AG04450 (cell line): ENCODE results near the gene COLEC11. TPM values are rescaled to one million over a fixed set of nuclear protein-coding genes. Genes with fewer than 3 reads are reported as not detected.

Experiments used
- CTCF ChIA-PET: fragments of 300-600, 350-600 bp; formaldehyde crosslinking; extraction: SDS; loops from one replicate; lab custom pipeline; 2022; ENCODE audit warnings: antibody characterized with exemption, inconsistent platforms; lab: Charles Lee
- POLR2A ChIA-PET: fragments of 350-600 bp; formaldehyde crosslinking; extraction: SDS; loops from one replicate; lab custom pipeline; 2021; ENCODE audit warnings: antibody characterized with exemption, inconsistent platforms; lab: Yijun Ruan, JAX
- DNase-seq: peaks from one replicate; pipeline ENCODE4 v3.0.0-alpha.2; 2011; ENCODE audit warnings: low read depth, low spot score
- H3K27ac ChIP-seq: one replicate; pipeline ENCODE4 v1.5.1; 2012; ENCODE audit warnings: low read depth, low read length, control low read depth
- H3K27me3 ChIP-seq: one replicate; pipeline ENCODE4 v1.6.0; 2012; ENCODE audit warnings: low read length; ENCODE audit not compliant: control insufficient read depth, insufficient read depth
- H3K4me3 ChIP-seq: 2 replicates; pipeline ENCODE4 v1.5.1; 2011; ENCODE audit warnings: mild to moderate bottlenecking, low read depth, low read length, control low read depth
- H3K9me3 ChIP-seq: 2 replicates; pipeline ENCODE4 v1.5.1; 2012; ENCODE audit warnings: low read length; ENCODE audit not compliant: control insufficient read depth, insufficient read depth
- CTCF ChIP-seq: IDR thresholded peaks from 2 replicates; pipeline ENCODE4 v1.5.1; 2011; ENCODE audit warnings: low read depth, low read length, control low read depth, inconsistent platforms
- polyA plus RNA-seq: library from polyadenylated mRNA; depleted of rRNA; stranded (reverse); fragments of >200 nt; gene quantifications from 2 replicates; pipeline ENCODE4 v1.2.3, GENCODE V29; 2011

Gene COLEC11
- polyA plus RNA-seq, 1 experiment: 0.68 TPM

GRCh38 chr2:3584076-3584475 lies 10.8 kb upstream of the COLEC11 start:
- POLR2A ChIA-PET: interaction anchor here (0.6 to 2.7 kb wide), 4 partner anchors 8 to 66 kb away, joined by 4 to 17 read pairs (median 9); partner anchors contain the start of gene RNASEH1
- no peaks in the 10 kb centered on the region for H3K9me3 ChIP-seq
- DNase-seq: no peak
- no peaks in the 10 kb centered on the region for H3K27me3 ChIP-seq
- H3K4me3 ChIP-seq: no peak overlapping the region
- H3K27ac ChIP-seq: peak overlapping the region; percentile 97
- CTCF ChIA-PET: no interaction called here
- no peak for TF ChIP-seq CTCF

- TF ChIP-seq CTCF: no peak
- POLR2A ChIA-PET: interaction anchor here (0.9 to 2.7 kb wide), 6 partner anchors 9 to 66 kb away, joined by 3 to 17 read pairs (median 6); partner anchors contain the start of genes COLEC11 and RNASEH1
- Histone ChIP-seq H3K4me3 (peak overlapping the region; percentile 7; the same call in 1 of the 2 replicates), H3K27ac (peak overlapping the region; percentile 97), H3K9me3 (no peaks in the 10 kb centered on the region), H3K27me3 (no peaks in the 10 kb centered on the region)
- no peak for DNase-seq
- CTCF ChIA-PET: no interaction called here
Measured at GRCh38 chr2:3584608-3585260, 10.2 kb upstream of the COLEC11 start.

- ChIA-PET CTCF (no interaction called here), POLR2A (interaction anchor here (0.6 to 2.7 kb wide), 9 partner anchors 9 to 67 kb away, joined by 3 to 17 read pairs (median 5); partner anchors contain the start of genes COLEC11 and RNASEH1)
- no peak for TF ChIP-seq CTCF
- Histone ChIP-seq H3K27me3 (no peaks in the 10 kb centered on the region), H3K9me3 (no peaks in the 10 kb centered on the region), H3K4me3 (peak overlapping the region; percentile 47), H3K27ac (peak overlapping the region; percentile 97)
- peak; percentile 85 for DNase-seq
Measured at GRCh38 chr2:3585261-3586109, 9.4 kb upstream of the COLEC11 start.

- peak overlapping the region; percentile 97 for H3K27ac ChIP-seq
- DNase-seq: no peak
- H3K9me3 ChIP-seq: no peaks in the 10 kb centered on the region
- CTCF ChIA-PET: no interaction called here
- POLR2A ChIA-PET: interaction anchor here (0.6 to 2.7 kb wide), 5 partner anchors 10 to 66 kb away, joined by 4 to 17 read pairs (median 6); no protein-coding TSS in a partner anchor
- TF ChIP-seq CTCF: no peak
- H3K27me3 ChIP-seq: no peaks in the 10 kb centered on the region
- no peak overlapping the region for H3K4me3 ChIP-seq
Measured at GRCh38 chr2:3586220-3586619, 8.7 kb upstream of the COLEC11 start.
